ENCODE data around the gene TMEM60. TPM values are rescaled to one million over a fixed set of nuclear protein-coding genes. Genes with fewer than 3 reads are reported as not detected.
"Not testable (repeated sequence)": the region's sequence is repeated elsewhere in the genome, so short reads cannot be mapped to it uniquely, and the experiment has no call there.

TMEM60 gene
- total RNA-seq, 1 donor from 2014 or later: 7.4 TPM

- DNase-seq (ENCODE audit: low read depth) (no peak), FAIRE-seq (no peak)
- Histone ChIP-seq H3K4me3 (ENCODE audit: low read depth, low read length) (no peak overlapping the region), H3K27me3 (ENCODE audit: control insufficient read depth, insufficient read depth, low read length) (no peaks in the 10 kb centered on the region), H3K36me3 (ENCODE audit: control insufficient read depth, insufficient read depth, low read length) (no peaks in the 10 kb centered on the region)
- TF ChIP-seq CTCF (IDR thresholded peaks at IDR 0.05; ENCODE audit: insufficient read depth, low read length, severe bottlenecking): no peak
These were observed 6.3 kb downstream of the TMEM60 start for GRCh38 chr7:77791956-77792355.

GRCh38 chr7:77791336-77791735, 6.9 kb downstream of the TMEM60 start:
- FAIRE-seq: no peak
- no peak for TF ChIP-seq CTCF (IDR thresholded peaks at IDR 0.05; ENCODE audit: insufficient read depth, low read length, severe bottlenecking)
- Histone ChIP-seq H3K4me3 (ENCODE audit: low read depth, low read length) (no peak overlapping the region), H3K27me3 (ENCODE audit: control insufficient read depth, insufficient read depth, low read length) (no peaks in the 10 kb centered on the region), H3K36me3 (ENCODE audit: control insufficient read depth, insufficient read depth, low read length) (no peaks in the 10 kb centered on the region)
- DNase-seq (ENCODE audit: low read depth): no peak

- no peak for TF ChIP-seq CTCF (IDR thresholded peaks at IDR 0.05; ENCODE audit: insufficient read depth, low read length, severe bottlenecking)
- Histone ChIP-seq H3K36me3 (ENCODE audit: control insufficient read depth, insufficient read depth, low read length) (no peaks in the 10 kb centered on the region), H3K27me3 (ENCODE audit: control insufficient read depth, insufficient read depth, low read length) (no peaks in the 10 kb centered on the region), H3K4me3 (ENCODE audit: low read depth, low read length) (no peak overlapping the region)
- FAIRE-seq (no peak), DNase-seq (ENCODE audit: low read depth) (no peak)
These were observed 9.8 kb downstream of the TMEM60 start for GRCh38 chr7:77788327-77788902.

- Histone ChIP-seq H3K4me3 (ENCODE audit: low read depth, low read length) (no peak overlapping the region), H3K27me3 (ENCODE audit: control insufficient read depth, insufficient read depth, low read length) (no peaks in the 10 kb centered on the region), H3K36me3 (ENCODE audit: control insufficient read depth, insufficient read depth, low read length) (no peaks in the 10 kb centered on the region)
- DNase-seq (ENCODE audit: low read depth): no peak
- FAIRE-seq: no peak
- no peak for TF ChIP-seq CTCF (IDR thresholded peaks at IDR 0.05; ENCODE audit: insufficient read depth, low read length, severe bottlenecking)
These were observed 11.5 kb downstream of the TMEM60 start for GRCh38 chr7:77786741-77787140.

GRCh38 chr7:77786018-77786417, 12.2 kb downstream of the TMEM60 start:
- FAIRE-seq: no peak
- no peak for DNase-seq (ENCODE audit: low read depth)
- no peak for TF ChIP-seq CTCF (IDR thresholded peaks at IDR 0.05; ENCODE audit: insufficient read depth, low read length, severe bottlenecking)
- Histone ChIP-seq H3K36me3 (ENCODE audit: control insufficient read depth, insufficient read depth, low read length) (no peaks in the 10 kb centered on the region), H3K4me3 (ENCODE audit: low read depth, low read length) (no peak overlapping the region), H3K27me3 (ENCODE audit: control insufficient read depth, insufficient read depth, low read length) (no peaks in the 10 kb centered on the region)

DNA sequence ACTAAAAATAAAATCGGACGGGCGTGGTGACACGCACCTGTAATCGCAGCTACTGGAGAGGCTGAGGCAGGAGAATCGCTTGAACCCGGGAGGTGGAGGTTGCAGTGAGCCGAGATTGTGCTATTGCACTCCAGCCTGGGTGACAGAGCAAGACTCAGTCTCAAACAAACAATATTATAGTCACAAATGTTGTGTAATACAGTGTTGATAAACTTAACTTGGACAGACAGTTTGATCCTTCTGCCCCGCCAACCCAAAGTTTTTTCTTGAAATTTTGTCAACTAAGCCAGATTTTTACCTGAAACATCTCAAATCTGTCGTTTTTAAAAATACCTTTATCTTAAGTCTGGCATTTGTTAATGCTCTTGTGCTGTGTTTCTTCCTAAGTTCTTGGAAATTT, 13.8 kb downstream of the TMEM60 start:
- not testable (repeated sequence) for H3K4me3 ChIP-seq (ENCODE audit: low read depth, low read length); FAIRE-seq; DNase-seq (ENCODE audit: low read depth); H3K36me3 ChIP-seq (ENCODE audit: control insufficient read depth, insufficient read depth, low read length); H3K27me3 ChIP-seq (ENCODE audit: control insufficient read depth, insufficient read depth, low read length)

Data from bronchial epithelial cell (primary cell).